HG02840 (cell line): ENCODE results near the gene CAST.

ENCODE experiments used
- ATAC-seq: cut with Tn5 transposase; IDR thresholded peaks from one replicate; pipeline ENCODE4 v1.9.1; 2021; ENCODE audit warnings: mild to moderate bottlenecking, moderate library complexity, moderate number of reproducible peaks; ENCODE audit not compliant: unreplicated experiment, low FRiP score

CAST gene

DNA sequence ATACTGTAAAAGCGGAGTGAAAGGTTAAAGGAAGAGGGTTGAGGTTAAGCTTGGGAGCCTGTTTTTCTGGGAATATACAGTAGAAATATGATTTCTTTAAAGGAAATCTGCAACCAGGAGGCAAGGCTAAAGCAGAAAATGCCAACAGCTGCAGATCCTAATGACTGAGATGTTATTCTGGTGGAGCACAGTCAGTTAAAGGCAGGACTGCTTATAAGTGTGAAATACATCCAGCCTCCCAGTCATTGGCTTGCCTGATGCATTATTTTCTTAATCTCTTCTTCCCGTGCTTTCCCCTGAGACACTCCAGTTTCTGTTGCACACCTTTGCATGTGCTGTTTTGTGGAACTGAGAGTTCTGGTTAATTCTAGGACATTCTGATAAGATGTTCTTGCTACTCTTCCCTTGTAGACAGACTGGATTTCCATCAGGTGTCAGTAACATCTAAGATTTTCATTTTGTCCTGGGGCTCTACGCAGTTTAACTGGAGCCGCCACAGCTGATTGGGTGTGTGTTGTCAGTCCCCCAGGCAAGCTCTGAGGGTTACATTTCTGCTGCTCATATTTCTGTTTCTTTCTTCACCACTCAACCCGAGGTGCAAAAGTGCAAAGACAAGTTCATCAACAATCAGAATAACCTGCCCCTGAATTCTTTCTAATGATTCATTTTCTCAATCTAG is 44.4 kb downstream of the CAST start:
- ATAC-seq = no peak

- ATAC-seq = no peak
Measured at GRCh38 chr5:96708600-96708999, 46.4 kb downstream of the CAST start.

GRCh38 chr5:96709152-96709821 is 47.1 kb downstream of the CAST start:
- ATAC-seq = no peak

DNA sequence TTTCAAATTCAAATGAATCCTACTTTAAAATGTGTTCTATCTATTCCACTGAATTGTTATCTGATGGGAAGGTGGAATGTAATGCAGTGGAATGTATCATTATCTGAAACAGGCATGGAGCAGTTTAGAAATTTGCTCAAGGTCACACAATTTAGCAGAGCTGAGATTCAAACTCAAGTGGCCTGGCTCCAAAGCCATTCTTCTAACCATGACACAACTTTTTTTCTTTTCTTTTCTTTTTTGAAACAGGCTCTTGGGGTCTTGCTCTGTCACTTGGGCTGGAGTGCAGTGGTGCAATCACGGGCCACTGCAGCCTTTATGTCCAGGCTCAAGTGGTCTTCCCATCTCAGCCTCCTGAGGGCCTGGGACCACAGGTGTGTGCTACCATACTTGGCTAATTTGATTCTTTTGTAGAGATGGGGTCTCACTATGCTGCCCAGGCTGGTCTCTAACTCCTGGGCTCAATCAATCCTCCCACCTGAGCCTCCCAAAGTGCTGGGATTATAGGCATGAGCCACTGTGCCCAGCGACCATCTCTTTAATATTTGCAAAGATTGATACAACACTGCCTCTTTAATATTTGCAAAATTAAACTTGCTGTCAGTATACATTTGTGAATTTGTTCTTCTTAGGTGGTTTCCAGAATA is 50.0 kb downstream of the CAST start:
- ATAC-seq = no peak

DNA sequence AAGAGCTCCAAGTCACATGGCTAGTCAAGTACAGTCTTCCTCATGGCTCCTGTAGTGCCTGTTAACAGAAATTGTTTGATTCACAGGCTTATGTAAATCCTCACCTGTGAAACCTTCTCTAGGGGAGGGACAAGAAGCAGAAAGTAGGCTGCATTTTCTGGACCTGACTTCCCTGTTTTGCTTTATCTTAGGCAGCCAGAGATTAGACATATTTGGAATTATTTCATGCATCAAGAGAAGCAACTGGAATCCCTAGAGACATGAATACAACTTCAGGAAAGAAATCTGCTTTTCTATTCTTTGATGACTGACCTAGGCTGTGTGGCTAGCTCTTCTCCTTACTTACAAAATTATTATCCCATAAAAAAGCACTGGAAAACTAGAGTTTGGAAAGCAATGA is 52.3 kb downstream of the CAST start:
- ATAC-seq = no peak

- no peak for ATAC-seq
Measured at GRCh38 chr5:96714951-96715451, 52.8 kb downstream of the CAST start.

GRCh38 chr5:96716007-96716406 is 53.8 kb downstream of the CAST start:
- ATAC-seq = no peak

- ATAC-seq = no peak
Measured at GRCh38 chr5:96716716-96717115, 54.5 kb downstream of the CAST start.

- no peak for ATAC-seq
Measured at GRCh38 chr5:96717874-96718273, 55.7 kb downstream of the CAST start.

DNA sequence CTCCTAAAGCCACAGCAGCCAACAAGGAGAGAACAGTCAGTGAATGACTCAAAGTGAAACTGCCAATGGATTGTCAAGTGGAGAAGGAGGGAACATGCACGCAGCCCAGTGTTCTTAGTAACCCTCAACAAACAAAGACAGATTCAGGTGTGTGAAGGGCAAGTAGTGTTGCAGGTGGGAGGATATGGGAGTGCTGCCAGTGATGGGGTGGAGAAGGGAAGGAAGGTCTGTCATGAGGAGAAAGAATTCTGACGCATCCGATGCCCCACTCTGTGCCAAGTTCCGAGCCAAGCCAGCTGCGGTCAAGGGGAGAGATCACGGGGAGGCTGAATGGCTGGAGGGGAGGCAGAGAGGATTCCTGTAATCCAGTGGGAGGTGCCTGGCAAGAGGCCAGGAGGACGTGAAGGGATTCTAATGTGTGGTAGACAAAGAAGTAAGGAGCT is 56.5 kb downstream of the CAST start:
- ATAC-seq = no peak

DNA sequence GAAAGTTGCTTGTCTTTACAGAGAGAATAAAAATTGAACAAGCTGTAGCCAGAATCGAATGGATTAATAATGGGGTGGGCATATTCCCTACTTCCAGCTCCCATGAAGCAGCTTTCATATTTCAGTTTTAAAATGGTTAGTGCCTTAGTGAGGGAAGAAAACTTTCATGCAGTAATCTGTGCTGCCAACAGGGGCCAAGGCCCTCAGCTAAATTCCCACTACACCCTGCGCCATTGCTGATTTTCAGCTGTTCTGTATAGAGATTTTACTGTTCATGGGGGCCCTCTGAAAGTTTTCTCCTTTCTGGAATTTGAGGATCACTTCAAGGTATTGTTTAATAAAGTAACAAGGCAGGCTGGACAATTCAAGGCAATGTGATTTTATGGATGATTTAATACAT is 58.2 kb downstream of the CAST start:
- no peak for ATAC-seq

GRCh38 chr5:96721351-96721977 is 59.3 kb downstream of the CAST start:
- no peak for ATAC-seq

GRCh38 chr5:96725257-96725656 is 63.1 kb downstream of the CAST start:
- ATAC-seq = no peak

DNA sequence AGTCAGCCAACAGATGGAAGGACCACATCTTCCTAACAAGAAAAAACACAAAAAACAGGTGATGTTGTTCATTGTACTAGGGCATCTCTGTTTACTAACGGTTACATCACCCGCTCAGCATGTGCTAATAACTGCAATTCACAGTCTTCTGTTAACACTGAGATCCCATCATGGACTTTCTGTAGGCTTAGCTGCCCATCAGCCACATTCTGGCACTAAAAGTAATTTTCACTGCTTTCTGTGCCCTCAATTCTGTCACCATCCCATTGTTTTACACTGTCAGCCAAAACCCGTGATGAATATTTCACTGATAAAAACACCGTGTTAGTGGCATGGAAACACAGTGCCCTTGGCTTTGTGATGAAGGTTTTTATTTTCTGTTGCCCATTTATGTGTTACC is 64.6 kb downstream of the CAST start:
- no peak for ATAC-seq

DNA sequence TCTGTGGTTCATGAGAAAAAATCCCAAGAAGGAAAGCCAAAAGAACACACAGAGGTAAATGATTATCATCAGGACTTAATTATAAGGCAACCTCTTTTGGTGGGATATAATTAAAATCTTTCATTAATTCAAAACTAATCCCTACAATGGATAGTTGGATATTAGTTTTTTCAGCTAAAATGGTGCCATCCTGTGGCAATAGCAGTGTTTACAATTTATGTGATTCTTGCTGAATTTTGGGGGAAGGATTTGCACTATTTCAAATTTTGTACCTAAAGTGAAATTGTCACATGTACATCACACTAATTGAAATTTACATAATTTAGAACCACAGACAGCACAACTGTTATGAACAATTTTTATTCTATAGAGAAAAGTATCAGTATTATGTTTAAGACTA is 67.0 kb downstream of the CAST start:
- no peak for ATAC-seq

- no peak for ATAC-seq
Measured at GRCh38 chr5:96730586-96730985, 68.4 kb downstream of the CAST start.

GRCh38 chr5:96733771-96734500 is 71.8 kb downstream of the CAST start:
- ATAC-seq = no peak

DNA sequence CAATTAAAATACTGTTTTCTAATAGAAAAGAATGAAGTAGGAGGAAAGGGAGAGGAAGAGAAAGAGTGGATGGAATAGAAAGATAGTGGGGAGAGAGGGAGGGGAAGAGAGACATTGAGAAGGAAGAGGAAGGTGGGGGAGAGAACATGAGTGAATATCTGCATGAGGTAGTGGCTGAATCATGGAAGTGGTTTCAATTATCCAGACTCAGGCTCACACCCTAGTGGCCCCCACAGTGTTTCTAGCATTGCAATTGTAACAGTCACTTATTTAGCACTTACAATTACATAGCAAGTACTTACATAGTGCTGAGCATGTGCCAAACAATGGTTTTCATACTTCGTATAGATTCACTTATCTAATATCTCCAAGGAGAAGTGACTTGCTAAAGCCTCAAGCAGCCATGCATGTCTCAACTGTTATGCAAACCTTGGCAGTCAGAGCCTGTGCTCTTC is 72.7 kb downstream of the CAST start:
- no peak for ATAC-seq

DNA sequence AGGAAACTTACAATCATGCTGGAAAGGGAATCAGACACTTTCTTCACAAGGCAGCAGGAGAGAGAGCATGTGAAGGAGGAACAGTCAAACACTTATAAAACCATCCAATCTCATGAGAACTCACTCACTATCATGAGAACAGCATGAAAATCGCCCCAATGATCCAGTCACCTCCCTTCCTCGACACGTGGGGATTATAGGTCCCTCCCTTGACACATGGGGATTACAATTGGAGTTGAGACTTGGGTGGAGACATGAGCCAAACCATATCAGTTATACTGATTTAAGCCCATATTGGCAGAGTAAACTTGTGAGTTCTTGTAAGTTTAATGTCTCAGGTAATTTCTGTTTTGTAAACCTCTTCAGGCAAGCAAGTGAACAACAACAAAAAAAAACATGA is 74.8 kb downstream of the CAST start:
- no peak for ATAC-seq

- no peak for ATAC-seq
Measured at GRCh38 chr5:96741106-96741505, 78.9 kb downstream of the CAST start.
